OCI-LY3 (cell line): ENCODE results near the gene SYT2.
"Not testable (repeated sequence)": the region's sequence is repeated elsewhere in the genome, so short reads cannot be mapped to it uniquely, and the experiment has no call there.

ENCODE experiments used
- H2AFZ ChIP-seq: fragments of 200-600, 300-600 bp; shearing (Covaris generic); 2 replicates; pipeline ENCODE4 v1.6.0; 2014; ENCODE audit warnings: antibody characterized with exemption, low read depth, low read length
- H3K27ac ChIP-seq: fragments of 200-600, 300-600 bp; sonication (generic); 2 replicates; pipeline ENCODE4 v1.5.1; 2014; ENCODE audit warnings: mild to moderate bottlenecking, low read length, moderate library complexity, mixed read lengths
- H3K27me3 ChIP-seq: fragments of 200-600, 300-600 bp; sonication (generic); 2 replicates; pipeline ENCODE4 v1.6.1; 2014; ENCODE audit warnings: low read depth, low read length, mixed read lengths
- H3K36me3 ChIP-seq: fragments of 200-600, 300-600 bp; sonication (generic); replicated peaks from 2 replicates; pipeline ENCODE3; 2014; ENCODE audit warnings: low read depth, low read length, mixed read lengths
- H3K4me1 ChIP-seq: fragments of 300-600, 200-600 bp; sonication (generic); 2 replicates; pipeline ENCODE4 v1.6.1; 2014; ENCODE audit warnings: low read length, mixed read lengths
- H3K4me2 ChIP-seq: fragments of 200-600, 300-600 bp; sonication (generic); 2 replicates; pipeline ENCODE4 v1.6.1; 2014; ENCODE audit warnings: low read length, mixed read lengths
- H3K4me3 ChIP-seq: fragments of 300-600, 200-600 bp; sonication (generic); 2 replicates; pipeline ENCODE4 v1.5.1; 2014; ENCODE audit warnings: antibody characterized with exemption, mild to moderate bottlenecking, low read length, moderate library complexity
- H3K79me2 ChIP-seq: fragments of 300-600, 200-600 bp; shearing (Covaris generic); 2 replicates; pipeline ENCODE4 v1.6.1; 2014; ENCODE audit warnings: mild to moderate bottlenecking, low read length, mixed read lengths
- H3K9ac ChIP-seq: fragments of 300-600, 200-600 bp; shearing (Covaris generic); 2 replicates; pipeline ENCODE4 v1.6.0; 2014; ENCODE audit warnings: mild to moderate bottlenecking, low read length, moderate library complexity
- H3K9me3 ChIP-seq: fragments of 200-600, 300-600 bp; shearing (Covaris generic); 2 replicates; pipeline ENCODE4 v1.6.1; 2014; ENCODE audit warnings: low read length, mixed read lengths; ENCODE audit not compliant: insufficient read depth
- H4K20me1 ChIP-seq: fragments of 200-600, 300-600 bp; sonication (generic); 2 replicates; pipeline ENCODE4 v1.6.1; 2016; ENCODE audit warnings: low read length, mixed read lengths; ENCODE audit not compliant: insufficient read depth
- EZH2phosphoT487 ChIP-seq: fragments of 200-600 bp; shearing (Covaris generic); IDR thresholded peaks from 2 replicates; pipeline ENCODE4 v1.6.1; 2018; ENCODE audit warnings: antibody characterized with exemption, mixed run types, low read depth
- TF ChIP-seq, protein P1 (sequence below): fragments of 200-600, 300-600 bp; sonication (generic); IDR thresholded peaks from 2 replicates; pipeline ENCODE4 v1.5.1; 2014; ENCODE audit warnings: antibody characterized with exemption, low read length, low read depth

The SYT2 gene

DNA sequence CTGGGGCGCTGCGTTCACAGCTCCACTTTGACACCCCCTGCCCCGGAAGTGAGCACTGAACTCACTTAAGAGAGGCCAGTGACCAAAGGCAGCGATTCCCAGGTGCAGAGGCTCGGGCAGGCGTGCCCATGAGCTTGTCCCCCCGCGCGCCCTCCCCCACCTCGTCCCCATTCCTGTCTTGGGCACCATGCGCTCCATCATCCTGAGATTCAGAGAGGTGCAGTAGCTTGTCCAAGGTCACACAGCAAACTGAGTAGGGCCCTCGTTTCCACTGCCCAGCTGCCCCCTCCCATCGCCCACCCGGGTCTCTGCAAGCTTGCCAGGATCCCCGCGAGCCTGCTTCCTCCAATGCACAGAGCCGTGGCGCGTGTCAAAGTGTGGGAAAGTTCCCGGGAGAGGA, 68.0 kb downstream of the SYT2 start:
- Histone ChIP-seq H3K27ac (no peak overlapping the region), H3K4me3 (no peak overlapping the region), H3K4me2 (no peak overlapping the region), H4K20me1 (peaks cover 10% of the 10 kb centered on the region; the same call in 1 of the 2 replicates), H3K4me1 (no peaks in the 10 kb centered on the region), H2AFZ (no peak overlapping the region), H3K36me3 (no peaks in the 10 kb centered on the region), H3K9me3 (no peaks in the 10 kb centered on the region), H3K79me2 (no peaks in the 10 kb centered on the region), H3K9ac (no peak overlapping the region), H3K27me3 (peaks cover 50% of the 10 kb centered on the region)
- TF ChIP-seq, protein P1, sequence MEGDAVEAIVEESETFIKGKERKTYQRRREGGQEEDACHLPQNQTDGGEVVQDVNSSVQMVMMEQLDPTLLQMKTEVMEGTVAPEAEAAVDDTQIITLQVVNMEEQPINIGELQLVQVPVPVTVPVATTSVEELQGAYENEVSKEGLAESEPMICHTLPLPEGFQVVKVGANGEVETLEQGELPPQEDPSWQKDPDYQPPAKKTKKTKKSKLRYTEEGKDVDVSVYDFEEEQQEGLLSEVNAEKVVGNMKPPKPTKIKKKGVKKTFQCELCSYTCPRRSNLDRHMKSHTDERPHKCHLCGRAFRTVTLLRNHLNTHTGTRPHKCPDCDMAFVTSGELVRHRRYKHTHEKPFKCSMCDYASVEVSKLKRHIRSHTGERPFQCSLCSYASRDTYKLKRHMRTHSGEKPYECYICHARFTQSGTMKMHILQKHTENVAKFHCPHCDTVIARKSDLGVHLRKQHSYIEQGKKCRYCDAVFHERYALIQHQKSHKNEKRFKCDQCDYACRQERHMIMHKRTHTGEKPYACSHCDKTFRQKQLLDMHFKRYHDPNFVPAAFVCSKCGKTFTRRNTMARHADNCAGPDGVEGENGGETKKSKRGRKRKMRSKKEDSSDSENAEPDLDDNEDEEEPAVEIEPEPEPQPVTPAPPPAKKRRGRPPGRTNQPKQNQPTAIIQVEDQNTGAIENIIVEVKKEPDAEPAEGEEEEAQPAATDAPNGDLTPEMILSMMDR = no peak
- no peak for TF ChIP-seq EZH2phosphoT487

DNA sequence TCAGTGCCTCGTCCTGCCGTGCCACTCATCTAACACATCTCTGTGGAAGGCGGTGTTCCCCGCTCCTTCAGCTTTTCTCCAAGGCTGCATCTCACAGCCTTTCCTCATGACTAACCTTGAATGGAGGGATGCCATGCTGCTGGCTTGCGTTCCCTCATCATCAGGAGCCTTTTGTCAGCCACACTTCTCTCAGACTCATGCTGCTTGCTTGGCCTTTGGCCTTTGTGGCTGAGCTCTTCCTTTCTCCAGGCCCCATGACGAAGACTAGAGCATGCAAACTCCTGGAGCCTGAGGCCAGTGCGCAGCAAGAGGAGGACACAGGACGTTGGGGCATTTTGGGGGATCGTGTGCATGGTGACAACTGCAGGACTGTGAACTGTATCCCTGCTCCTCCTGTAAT, 70.8 kb downstream of the SYT2 start:
- H4K20me1 ChIP-seq = peaks cover 5% of the 10 kb centered on the region; the same call in 1 of the 2 replicates
- no peaks in the 10 kb centered on the region for H3K9me3 ChIP-seq
- no peak overlapping the region for H3K4me2 ChIP-seq
- H3K4me1 ChIP-seq = no peaks in the 10 kb centered on the region
- H3K27ac ChIP-seq = no peak overlapping the region
- TF ChIP-seq EZH2phosphoT487 = no peak
- TF ChIP-seq, protein P1 = no peak
- H3K27me3 ChIP-seq = peaks cover 41% of the 10 kb centered on the region
- no peak overlapping the region for H2AFZ ChIP-seq
- H3K9ac ChIP-seq = no peak overlapping the region
- no peaks in the 10 kb centered on the region for H3K36me3 ChIP-seq
- no peaks in the 10 kb centered on the region for H3K79me2 ChIP-seq
- no peak overlapping the region for H3K4me3 ChIP-seq

DNA sequence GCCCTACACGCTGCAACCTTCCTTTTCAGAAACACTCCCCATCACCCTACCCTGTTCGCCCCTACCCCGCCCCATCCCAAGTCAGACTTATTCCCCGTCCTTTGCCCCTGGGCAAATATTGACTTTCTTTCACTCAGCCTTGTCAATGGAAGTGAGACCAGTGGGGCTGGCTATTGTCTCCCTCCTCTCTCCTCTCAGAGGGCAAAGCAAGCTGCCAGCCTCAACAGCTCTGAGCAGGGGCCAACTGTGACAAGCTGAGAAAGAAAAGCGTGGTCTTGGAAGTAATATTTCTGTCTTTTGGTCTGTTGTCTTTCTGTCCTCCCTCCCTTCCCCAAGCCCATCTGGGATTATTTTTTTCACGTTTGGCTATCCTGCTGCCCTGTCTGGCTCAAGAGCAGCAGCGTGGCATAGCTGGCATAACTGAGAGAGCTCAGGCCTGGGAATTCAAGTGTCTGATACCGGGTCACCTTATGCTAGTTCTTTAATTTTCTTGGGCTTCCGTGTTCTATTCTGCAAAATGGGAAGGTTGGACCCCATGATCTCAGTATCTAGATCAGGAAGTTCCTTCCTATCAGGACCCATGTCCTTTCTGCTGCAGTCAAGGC, 71.5 kb downstream of the SYT2 start:
- not testable (repeated sequence) for H3K79me2 ChIP-seq, H3K27ac ChIP-seq, H3K4me2 ChIP-seq, H3K4me1 ChIP-seq, H4K20me1 ChIP-seq, H3K9me3 ChIP-seq, H3K4me3 ChIP-seq, H3K36me3 ChIP-seq, H2AFZ ChIP-seq, H3K9ac ChIP-seq
- peaks cover 40% of the 10 kb centered on the region for H3K27me3 ChIP-seq

DNA sequence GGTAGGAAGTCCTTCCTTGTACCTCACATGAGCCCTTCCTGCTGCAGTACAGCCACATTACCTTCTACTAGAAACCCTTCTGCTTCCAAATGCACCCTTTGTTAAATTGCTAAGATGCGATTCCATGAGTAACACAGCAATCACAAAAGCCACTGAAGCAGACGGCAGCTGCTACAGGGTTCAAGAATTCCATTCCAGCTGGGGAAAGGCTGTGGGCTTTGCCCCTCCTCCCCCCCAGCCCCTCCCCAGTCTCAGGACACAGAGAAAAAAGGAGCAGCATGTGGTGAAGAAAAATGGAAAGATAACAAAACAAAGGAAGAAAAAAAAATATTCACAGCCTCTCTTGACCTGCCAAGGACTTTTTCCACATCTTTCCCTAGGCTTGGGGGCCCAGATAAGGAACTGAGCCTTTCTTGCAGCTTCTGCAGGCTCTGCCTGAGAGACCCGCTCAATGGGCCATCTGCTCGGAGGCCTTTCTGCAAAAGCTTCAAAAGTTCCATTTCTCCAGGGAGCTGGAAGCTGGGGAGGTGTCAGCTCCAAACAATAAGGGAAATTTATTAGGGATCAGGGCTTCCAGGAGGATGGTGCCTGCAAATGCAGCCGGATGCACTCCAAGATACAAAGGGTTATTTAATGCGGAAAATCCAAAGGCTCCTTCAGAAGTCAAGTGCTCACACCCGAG, 72.1 kb downstream of the SYT2 start:
- no peak for TF ChIP-seq EZH2phosphoT487
- TF ChIP-seq, protein P1 = no peak
- Histone ChIP-seq H3K4me3 (no peak overlapping the region), H3K27me3 (peaks cover 45% of the 10 kb centered on the region), H3K27ac (no peak overlapping the region), H3K36me3 (no peaks in the 10 kb centered on the region), H3K9me3 (no peaks in the 10 kb centered on the region), H4K20me1 (peaks cover 5% of the 10 kb centered on the region; the same call in 1 of the 2 replicates), H3K4me2 (no peak overlapping the region), H3K9ac (no peak overlapping the region), H2AFZ (no peak overlapping the region), H3K4me1 (no peaks in the 10 kb centered on the region), H3K79me2 (no peaks in the 10 kb centered on the region)

DNA sequence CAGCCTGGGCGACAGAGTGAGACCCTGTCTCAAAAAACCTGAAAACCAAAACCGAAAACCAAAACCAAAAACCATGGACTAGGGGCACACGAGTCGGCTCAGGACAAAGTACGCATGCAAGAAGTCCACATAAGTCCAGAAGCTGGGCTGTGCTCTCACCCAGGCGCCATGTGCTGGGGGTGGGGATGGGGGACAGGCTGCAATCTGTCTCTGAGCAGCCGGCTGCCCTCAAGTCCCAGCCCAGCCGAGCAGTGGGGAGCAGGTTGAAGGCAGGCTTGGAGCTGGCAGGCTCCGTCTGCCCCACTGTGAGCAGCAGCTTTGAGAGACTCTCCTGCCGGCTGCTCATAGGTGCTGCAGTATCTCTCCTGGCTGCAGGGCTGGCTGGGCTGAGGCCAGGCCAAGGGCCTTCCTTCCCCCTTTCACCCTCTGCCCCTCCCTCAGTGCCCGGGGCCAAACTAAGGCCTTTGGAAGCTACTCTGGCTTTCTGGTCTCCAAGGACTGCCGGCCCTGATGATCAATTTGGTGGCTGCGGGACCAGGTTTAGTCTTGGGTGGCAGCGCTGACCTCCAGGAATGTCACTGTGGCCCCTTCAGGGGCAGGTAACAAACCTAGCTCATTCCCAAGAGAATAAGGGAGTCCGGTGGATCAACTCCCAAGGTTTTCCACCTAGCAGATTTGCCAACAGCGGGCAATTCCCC, 72.8 kb downstream of the SYT2 start:
- H4K20me1 ChIP-seq, H3K27ac ChIP-seq, H3K4me2 ChIP-seq, H3K79me2 ChIP-seq, H3K36me3 ChIP-seq, H2AFZ ChIP-seq, H3K9me3 ChIP-seq, H3K9ac ChIP-seq, H3K4me3 ChIP-seq, H3K4me1 ChIP-seq: not testable (repeated sequence)
- H3K27me3 ChIP-seq = peaks cover 49% of the 10 kb centered on the region

DNA sequence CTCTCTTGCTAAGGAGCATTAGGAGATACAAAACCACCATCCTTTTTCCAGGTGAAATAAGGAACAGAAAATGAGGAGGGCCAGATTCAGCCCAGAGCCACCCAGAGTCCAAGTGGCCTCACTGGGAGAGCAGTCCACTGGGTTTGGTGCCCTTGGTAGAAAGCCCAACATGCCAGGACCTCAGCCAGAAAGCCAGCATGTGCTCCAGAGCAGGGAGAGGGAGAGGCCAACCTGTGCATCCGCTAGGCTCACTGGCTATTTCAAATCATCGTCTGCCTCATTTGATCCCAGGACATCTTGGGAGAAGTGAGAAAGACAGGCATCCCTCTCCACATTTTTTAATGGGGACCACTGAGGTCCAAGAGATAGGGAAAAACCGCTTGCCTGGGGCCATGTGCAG, 74.1 kb downstream of the SYT2 start:
- H3K9ac ChIP-seq, H3K9me3 ChIP-seq, H3K36me3 ChIP-seq, H3K4me1 ChIP-seq, H3K4me3 ChIP-seq, H4K20me1 ChIP-seq, H3K79me2 ChIP-seq, H3K4me2 ChIP-seq, H2AFZ ChIP-seq, H3K27ac ChIP-seq: not testable (repeated sequence)
- peaks cover 57% of the 10 kb centered on the region for H3K27me3 ChIP-seq
